ENCODE results near the gene IFI6. TPM values are rescaled to one million over a fixed set of nuclear protein-coding genes. Genes with fewer than 3 reads are reported as not detected.
A peak's percentile ranks its signal among the peaks of the same experiment; 100 is the strongest.

Gene IFI6
- total and polyA plus RNA-seq, 2 of the 13 experiments (the other 11 are each of a cell fraction or from before 2014, with no cell fraction given), result 12.9 to 13.2 TPM

DNA sequence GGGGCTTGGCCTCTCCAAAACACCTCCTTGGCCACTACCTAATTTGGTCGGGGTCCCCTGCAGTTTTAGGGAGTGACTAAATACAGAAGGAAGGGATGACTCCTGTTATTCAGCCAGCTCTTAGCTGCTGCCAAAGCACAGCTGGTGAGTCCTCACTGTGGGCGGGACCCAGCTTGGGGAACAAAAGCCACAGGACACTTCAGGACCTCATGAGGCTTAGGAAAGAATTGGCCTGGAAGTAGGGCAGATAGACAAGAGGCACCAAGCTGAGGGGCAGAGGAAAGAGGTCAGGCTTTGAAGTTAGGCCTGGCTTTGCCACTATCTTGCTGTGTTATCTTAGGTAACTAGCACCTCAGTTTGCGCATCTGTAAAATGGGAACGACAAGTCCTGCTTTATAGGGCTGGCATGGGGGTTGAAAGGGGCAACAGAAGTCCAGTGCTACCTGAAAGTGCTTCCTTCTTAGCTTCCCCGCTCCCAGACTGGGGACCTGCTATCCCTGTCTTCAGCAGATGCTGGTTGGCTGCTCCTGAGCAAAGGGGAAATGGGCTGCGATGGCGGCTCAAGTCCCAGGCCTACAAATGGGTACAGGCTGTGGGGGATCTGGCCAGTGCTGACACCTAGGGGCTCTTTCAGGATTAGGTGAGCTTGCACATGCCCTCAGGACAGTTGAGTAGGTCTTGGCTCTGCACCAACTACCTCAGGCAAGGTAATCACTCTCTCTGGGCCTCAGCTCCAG lies 15.7 kb downstream of the IFI6 start (continued):
- TF ChIP-seq, protein P1, sequence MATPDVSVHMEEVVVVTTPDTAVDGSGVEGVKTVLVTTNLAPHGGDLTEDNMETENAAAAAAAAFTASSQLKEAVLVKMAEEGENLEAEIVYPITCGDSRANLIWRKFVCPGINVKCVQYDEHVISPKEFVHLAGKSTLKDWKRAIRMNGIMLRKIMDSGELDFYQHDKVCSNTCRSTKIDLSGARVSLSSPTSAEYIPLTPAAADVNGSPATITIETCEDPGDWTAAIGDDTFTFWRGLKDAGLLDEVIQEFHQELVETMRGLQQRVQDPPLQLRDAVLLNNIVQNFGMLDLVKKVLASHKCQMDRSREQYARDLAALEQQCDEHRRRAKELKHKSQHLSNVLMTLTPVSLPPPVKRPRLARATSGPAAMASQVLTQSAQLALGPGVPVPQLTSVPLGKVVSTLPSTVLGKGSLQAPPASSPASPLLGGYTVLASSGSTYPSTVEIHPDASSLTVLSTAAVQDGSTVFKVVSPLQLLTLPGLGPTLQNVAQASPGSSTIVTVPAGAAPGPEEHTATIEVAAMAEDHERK (CRISPR knock-in tag; IDR thresholded peaks at IDR 0.05; ENCODE audit: low read depth), result no peak
- TF ChIP-seq CBFB (CRISPR knock-in tag; IDR thresholded peaks at IDR 0.05), result no peak
- TF ChIP-seq PRDM15 (CRISPR knock-in tag; IDR thresholded peaks at IDR 0.05), result peak; percentile 35; the same call in 1 of the 2 replicates
- peak; percentile 76 for TF ChIP-seq ZNF263 (CRISPR knock-in tag; IDR thresholded peaks at IDR 0.05)
- no peak for TF ChIP-seq SRSF9 (IDR thresholded peaks at IDR 0.05; ENCODE audit: borderline replicate concordance, insufficient read depth, low read depth, low read length, poor library complexity, severe bottlenecking)
- TF ChIP-seq ADNP (CRISPR knock-in tag; IDR thresholded peaks at IDR 0.05), result 0 out of 2 replicates have a peak, but pooled peaks have one; percentile 37
- no peak for TF ChIP-seq CENPX (CRISPR knock-in tag; IDR thresholded peaks at IDR 0.05)
- TF ChIP-seq KDM1A (CRISPR knock-in tag; IDR thresholded peaks at IDR 0.05), result peak; percentile 84
- TF ChIP-seq ZNF572 (CRISPR knock-in tag; IDR thresholded peaks at IDR 0.05), result no peak
- peak; percentile 11 for TF ChIP-seq TEAD3 (CRISPR knock-in tag; optimal IDR thresholded peaks at IDR 0.05; ENCODE audit: borderline replicate concordance)
- TF ChIP-seq RFX1 (IDR thresholded peaks at IDR 0.05), result no peak
- no peak for TF ChIP-seq TARDBP (CRISPR knock-in tag; IDR thresholded peaks at IDR 0.05)
- TF ChIP-seq ZNF484 (CRISPR knock-in tag; IDR thresholded peaks at IDR 0.05; ENCODE audit: borderline replicate concordance, low read depth), result no peak
- TF ChIP-seq NPAS2 (CRISPR knock-in tag; IDR thresholded peaks at IDR 0.05; ENCODE audit: borderline replicate concordance), result no peak
